Measurements from ENCODE around the gene SHOC1.
"Not testable (repeated sequence)": the region's sequence is repeated elsewhere in the genome, so short reads cannot be mapped to it uniquely, and the experiment has no call there.

Gene SHOC1

DNA sequence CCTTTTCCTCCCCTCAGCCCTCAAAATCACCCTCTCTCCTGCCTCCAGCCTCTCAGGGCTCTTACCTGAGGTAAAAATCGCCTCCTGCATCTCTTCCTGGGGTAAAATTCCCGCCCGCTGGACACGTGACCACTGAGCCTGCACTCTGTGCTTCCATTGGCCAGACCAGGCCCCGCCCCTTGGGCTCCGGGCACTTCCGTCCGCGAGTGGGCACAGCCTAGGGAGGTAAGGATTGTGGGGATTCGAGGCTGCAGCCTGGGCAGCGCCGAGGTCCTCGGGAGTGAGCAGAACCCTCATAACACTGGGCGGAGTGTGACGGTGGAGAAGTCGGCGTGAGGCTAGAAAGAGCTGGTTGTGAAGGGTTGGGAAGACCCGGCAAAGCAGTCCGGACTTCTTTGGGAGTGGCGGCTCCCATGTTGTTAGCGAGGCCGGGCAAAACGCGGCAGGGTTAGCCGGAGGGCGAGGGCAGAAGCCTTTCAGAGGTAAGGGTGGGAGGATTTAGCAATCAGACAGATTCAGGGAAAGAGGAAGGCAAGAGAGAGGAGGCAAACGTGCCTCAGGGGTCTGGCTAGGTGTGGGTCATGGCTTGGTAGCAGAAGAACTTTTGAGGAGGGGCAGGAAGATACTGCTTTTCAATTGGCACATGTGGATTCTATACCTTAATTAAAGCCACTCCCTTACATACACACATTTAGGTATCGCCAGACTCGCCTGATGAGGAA lies at the start of gene SHOC1:
Gene SHOC1 (minus strand): TSS at position 103 of the 722 bp plus-strand sequence. CDS start 3,519 bp downstream, outside the sequence.
- DNase-seq, result no peak

DNA sequence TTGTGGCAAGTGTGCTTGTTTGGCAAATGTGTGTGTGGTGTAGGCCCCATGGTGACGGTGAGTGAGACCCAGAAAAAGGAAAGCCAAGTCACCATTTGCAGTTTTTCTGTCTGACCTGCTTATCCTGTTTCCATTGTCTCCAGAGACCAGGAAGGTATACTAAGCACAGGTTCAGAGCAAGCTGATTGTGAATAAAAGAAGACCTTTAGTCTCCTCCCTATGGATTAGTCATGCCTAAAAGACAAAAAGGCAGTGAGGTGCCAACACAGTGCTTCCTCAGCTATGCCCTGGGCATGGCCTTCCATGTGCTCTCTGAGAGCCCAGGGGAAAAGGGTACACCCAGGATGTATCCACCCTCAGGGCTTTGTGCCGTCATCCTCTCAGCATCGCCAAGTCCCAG lies 49.2 kb upstream of the SHOC1 start:
- DNase-seq, result no peak

DNA sequence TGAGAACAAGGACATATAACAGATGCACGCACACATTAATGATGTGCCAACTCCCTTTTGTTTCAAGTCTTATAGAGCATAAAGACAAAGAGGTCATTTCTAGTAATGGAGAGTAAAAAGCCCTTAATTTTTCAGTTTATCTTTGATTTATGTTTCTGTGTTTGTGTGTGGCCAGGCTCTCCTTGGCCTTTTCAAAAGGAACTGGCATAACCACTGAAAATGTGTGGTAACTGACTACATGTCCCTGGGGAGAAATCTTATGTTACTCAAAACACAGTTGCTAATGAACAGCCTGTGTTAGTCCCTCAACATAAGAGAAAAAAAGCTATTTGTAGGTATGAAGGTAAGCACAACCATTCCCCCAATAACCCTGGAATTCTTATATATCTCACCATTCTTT lies 47.6 kb upstream of the SHOC1 start:
- DNase-seq, result no peak

DNA sequence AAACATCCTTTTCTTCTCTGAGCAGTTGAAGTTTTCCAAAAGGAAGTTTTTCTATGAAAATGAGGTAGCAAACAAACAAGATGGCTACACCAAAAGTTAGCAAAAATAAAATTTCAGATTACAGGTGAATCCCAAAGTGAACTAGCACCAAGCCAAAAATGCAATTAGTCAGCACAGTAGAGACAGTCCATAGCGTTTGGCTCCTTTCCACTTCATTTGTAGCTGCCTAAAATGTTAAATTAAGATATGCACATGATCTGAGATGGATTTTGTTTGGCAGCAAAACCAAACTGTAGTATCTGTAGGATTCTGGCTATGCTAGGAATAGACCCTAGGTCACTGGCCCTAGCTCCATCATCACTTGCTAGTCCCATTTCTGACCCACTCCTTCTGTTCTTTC lies 45.7 kb upstream of the SHOC1 start:
- no peak for DNase-seq

DNA sequence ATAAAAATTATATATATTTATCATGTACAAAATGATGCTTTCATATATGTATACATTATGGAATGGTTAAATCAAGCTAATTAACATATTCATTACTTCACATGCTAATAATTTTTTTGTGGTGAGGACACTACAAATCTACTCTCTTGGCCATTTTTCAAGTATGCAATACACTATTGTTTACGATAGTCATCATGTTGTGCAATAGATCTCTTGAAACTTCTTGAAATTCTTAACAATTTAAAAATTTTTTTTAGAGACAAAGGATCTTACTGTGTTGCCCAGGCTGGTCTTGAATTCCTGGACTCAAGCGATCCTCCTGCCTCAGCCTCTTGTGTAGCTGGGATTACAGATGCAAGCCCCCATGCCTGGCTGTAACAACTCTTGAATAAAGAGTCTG lies 45.2 kb upstream of the SHOC1 start:
- DNase-seq, result no peak

DNA sequence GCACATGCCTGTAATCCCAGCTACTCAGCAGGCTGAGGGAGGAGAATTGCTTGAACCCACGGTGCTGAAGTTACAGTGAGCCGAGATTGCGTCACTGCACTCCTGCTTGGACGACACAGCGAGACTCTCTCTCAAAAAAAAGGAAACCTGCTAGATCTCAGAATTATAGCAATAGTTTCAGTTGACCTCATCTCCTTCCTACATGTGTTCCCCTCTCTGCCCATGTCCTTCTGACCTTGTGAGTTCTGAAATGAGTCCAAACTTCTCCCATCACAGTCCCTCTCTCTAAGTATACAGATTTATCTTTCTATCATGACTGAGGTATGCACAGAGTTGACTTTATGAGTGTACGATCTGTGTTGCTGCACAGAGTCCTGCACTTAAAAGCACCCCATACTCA lies 44.6 kb upstream of the SHOC1 start:
- DNase-seq, result no peak

DNA sequence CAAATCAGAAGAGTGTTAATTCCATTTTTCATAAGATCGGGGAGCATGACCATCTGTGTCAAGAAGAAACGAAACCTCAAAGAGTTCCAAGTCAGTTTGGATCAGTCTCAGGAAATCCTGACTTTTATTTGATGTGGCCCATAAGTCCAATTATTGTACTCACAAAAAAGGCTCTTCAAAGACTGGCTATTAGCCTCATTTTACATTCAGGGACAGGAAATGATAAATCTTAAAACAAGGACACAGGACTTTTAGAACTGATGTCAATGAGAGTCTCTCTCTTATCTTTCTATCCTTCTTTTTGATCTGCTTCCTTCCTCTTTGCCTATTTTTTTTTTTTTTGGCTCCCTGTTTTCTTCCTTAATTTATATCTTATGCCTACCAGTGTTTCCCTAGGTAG lies 43.7 kb upstream of the SHOC1 start:
- no peak for DNase-seq

DNA sequence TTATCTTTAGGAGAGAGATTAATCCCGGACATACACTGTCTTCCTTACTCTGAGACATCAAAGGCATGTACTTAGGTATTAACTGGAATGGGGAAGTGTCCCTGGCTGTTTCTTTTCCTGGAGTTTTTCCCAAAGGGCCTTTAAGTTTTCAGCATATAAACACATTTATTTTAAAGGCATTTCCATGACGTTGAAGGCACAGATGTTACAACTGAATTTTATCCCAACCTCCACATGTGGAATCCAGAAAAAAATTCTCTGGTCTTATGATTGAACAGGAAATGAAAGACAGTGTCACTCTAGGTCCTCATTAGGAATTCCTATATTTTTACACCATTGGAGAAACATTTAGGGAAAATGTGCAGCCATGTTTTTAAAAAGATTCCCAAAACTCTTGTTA lies 41.6 kb upstream of the SHOC1 start:
- no peak for DNase-seq

DNA sequence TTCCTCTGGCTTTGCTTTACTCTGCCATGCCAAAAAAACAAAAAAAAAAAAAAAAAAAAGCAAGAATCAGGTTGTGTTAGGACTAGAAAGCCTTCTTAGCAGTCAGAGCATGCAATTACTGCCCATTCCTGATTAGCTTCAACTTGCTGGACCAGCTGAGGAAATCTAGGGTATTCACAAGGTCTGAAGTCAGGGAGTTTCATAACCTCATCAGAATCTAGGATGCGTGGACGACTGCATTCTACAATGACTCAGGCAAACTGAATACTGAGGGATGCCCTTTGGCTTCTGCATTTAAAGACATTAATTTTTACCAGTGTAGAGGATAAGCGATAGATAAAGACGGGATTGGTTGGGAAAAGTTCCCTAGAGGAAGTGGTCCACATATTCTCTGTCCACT lies 39.2 kb upstream of the SHOC1 start:
- no peak for DNase-seq

DNA sequence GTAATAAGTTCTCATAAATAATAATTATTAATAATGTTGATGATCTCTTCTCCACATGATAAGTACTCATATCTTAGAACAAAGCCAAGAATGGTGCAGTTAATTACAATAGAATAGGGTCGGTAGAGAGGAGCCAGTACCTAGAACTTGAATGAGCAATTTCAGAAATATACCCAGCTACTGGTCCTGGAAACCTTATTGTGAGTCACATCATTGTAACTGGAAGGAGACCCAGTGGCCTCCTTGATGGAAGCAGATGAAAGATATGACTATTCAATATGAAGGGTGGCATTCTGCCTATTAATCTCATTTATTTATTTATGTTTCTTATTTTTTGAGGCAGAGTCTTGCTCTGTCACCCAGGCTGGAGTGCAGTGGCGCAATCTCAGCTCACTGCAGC lies 37.7 kb upstream of the SHOC1 start:
- DNase-seq, result no peak

DNA sequence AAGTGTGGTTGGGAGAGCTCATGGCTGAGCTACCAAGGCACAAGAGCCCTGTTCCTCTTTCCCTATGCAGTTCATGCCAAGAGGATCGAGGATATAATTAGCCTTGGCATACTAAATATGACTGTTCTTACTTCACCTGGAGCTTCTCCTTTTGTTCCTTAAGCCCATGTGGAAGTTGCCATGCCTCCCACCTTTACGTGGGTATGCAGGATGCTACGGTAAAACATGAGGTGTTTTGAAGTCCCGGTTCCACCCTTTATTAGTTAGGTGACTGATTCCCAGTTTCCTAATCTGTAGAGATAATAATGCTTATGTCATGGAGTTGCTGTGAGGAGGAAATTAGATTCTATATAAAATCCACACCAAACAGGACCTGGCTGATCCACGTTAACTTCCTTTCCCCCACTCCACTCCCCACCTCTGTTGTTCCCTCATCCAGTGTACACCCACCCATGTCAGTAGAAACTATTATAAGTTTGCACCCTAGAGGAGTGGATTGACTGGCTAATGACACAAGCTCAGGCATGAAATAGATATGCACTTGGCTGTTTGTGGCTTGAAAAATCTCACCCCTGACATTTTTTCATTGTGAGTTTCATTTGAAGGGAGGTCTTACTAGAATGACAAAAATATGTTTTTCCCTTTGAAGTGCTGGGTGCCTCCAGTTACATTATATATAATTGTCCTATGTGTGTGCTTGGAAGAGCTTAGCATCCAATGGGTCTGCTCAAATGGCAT lies 36.8 kb upstream of the SHOC1 start:
- DNase-seq, result no peak

DNA sequence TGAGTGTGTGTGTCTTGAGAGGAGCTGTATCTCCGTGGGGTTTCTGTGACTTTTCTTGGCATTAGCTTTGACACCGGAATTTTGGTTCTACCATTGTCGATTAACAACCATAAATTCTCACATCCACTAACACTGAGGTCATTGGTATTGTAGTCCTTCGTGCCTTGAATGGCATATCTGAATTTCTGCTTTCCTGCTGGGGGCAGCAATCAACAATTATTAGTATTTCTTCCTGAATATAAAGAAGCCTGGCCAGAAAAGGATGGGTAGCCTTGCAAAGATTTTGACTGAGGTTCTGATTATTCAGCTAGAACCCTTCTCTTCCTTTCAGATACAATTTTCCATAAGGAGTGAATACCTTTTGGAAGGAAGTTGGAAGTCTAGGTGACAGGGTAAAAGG lies 33.5 kb upstream of the SHOC1 start:
- DNase-seq, result no peak

DNA sequence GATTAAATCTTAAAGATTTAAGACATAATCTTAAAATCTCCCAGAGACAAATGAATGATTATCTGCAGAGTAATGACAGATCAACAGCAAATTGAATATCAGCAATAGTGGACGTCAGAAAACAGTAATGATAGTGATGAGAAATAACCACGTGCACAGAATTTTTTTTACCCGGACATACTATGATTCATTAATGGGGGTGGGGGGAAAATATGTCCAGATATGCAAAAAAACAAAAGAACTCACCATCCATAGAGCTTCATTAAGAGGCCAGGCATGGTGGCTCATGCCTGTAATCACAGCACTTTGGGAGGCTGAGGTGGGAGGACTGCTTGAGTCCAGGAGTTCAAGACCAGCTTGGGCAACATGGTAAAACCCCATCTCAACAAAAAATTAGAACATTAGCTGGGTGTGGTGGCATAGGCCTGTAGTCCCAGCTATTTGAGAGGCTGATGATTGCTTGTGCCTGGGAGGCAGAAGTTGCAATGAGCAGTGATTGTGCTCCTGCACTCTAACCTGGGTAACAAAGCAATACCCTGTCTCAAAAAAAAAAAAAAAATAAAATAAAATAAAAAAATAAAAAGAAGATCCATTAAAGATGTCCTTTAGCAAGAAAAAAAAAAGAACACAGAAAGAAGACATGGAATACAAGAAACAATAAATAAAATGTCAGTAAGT lies 30.9 kb upstream of the SHOC1 start:
- no peak for DNase-seq

DNA sequence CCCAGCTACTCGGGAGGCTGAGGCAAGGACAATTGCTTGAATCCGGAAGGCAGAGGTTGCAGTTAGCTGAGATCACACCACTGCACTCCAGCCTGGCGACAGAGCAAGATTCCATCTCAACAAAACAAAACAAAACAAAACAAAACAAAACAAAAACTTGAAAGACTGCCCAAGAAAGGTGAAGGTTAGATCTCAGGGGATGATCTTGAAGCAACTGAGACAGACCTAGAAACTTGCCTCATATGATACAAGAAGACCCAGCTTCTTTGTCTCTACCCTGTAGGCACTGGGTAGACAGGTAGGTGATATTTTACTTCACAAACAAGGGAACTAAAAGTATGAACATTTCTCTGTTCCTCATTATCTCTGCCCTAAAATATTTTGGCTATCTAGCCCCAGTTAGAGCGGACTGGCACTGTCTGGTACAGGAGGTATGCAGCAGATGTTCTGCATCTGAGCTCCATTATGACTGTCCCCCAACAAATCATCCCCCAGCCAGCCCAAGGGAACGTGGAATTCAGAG lies 26.3 kb upstream of the SHOC1 start:
- no peak for DNase-seq

DNA sequence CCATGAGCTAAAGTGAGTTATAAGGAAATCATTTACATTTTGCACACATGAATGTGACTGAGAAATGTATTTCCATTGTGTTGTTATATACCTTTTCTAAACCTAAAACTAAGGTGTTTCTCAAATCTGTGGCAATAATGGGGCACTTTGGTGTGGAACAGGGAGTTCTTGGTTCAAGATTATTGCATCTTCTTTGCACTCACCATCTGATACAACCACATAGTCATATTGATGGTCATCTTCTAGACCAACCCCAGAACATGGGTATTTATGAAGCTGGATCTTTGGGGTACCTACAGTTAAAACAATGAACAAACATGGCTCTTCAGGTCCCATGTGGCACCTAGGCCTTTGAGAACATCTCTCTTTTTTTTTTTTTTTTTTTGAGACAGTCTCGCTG lies 24.6 kb upstream of the SHOC1 start:
- DNase-seq, result no peak

DNA sequence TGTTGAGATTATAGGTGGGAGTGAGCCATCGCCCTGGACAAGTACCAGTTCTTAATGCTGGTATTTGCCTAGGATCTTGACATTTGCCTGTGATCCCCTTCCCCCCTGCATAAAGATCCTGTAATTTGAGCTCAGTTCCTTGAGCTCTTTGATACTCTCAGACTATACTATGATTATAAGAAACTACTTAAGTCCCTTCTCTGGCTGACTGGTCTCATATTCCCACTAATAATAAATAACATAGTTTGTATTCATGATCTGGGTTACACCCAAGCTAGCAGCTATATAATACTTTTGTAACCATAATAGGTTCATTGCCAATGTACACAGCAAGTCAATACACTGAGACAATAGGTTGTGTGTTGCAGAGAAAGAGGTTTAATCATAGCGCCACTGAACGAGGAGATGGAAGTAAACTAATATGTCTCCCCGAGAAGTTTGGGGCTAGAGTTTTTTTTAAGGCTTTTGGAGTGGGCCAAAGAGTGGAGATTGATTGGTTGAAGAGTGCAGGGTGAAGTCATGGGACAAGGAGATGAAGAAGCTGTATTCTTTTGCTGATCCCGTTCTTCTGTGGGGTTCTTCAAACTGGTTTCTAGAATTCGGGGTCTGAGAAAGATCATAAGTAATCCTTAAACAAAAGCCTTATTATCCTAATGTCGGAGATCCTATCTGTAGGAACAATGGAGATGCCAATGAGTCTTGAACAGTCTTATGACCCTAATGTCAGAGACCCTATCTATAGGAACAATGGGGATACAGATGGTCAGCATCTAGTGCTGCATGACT lies 20.7 kb upstream of the SHOC1 start:
- DNase-seq, result no peak

DNA sequence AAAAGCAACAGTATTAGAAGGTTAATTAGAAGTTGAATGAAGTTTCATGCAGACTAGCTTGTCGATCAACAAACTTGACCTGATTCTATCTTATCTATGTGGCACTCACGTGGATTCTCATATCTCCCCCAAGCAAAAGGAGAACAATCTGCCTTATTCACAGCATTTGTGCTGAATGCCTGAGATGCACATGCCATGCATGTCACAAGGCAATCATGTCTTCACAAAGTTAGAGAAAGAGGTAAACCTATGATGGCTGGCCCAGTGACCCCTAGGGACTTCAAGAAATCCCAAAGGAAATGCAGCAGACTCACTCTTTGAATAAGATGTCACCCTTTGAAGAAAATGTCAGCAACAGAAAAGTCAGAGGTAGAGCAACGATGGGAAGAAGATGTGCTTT lies 17.6 kb upstream of the SHOC1 start:
- no peak for DNase-seq

DNA sequence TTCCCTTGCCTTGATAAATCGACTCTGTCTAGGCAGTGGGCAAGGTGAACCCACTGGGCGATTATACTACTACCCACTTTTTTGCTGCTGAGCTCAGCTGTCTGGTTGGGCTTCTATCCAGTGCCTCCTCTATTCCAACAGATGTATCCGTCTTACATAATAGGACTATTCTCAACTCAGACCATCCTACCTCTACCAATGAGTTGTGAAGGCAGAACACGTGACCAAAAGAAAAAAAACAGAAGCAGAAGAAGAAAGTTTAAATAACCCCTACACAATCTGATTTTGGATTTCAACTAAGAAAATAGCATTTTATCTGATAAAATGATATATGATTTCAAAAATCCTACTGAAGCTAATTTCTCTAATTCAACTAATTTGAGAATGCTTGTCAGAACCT lies 16.2 kb upstream of the SHOC1 start:
- DNase-seq, result no peak

DNA sequence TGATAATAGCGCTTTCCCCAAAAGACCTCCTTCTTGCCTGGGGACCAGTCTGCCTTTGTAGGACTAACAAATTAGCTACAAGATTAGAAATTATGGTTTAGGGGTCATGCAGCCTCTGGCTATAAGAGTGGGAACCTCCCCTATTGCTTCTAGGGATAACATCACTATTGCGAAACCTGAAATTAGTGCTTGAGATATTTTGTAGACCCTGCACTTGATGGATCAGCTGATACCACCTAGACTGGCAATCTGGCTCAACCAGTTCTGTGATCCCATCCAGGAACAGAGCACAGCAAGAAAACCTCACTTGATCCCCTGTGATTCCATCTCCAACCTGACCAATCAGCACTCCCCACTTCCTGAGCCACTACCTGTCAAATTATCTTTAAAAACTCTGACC lies 15.7 kb upstream of the SHOC1 start:
- not testable (repeated sequence) for DNase-seq

DNA sequence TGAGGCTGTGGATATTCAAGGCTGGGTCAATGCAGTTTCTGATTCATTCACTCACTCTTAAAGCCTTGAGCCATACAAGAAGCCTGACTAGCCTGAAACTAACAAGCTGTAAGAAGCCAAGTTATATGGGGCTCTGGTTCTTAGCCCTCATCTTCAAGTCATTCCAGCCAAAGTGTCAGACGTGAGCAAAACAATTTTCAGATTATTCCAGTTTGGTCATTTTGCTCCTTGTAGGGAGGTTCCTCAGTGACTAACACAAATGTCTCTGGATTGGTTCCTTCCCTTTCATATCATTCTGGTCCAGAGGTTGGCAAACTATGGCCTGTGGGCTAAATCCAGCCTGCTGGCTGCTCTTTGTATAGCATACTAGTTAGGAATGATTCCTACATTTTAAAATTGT lies 12.5 kb upstream of the SHOC1 start:
- no peak for DNase-seq

DNA sequence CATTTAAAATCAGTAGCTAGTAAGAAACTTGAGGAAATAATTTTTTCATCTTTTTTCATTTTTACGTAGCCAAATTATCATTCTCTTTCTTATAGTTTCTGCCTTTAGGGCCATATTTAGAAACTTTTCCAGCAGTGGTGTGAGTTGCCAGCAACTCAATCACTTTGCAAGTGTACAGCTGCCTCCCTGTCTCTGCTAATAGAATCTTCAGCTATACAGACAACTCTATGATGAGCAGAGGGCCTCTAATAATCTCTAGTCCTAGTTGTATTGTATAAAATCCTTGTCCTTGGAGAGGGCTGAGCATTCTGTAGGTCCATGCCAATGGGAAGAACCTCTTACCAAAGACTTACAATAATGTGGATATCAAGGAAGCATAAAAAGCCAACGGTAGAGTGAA lies 11.5 kb upstream of the SHOC1 start:
- DNase-seq, result no peak

DNA sequence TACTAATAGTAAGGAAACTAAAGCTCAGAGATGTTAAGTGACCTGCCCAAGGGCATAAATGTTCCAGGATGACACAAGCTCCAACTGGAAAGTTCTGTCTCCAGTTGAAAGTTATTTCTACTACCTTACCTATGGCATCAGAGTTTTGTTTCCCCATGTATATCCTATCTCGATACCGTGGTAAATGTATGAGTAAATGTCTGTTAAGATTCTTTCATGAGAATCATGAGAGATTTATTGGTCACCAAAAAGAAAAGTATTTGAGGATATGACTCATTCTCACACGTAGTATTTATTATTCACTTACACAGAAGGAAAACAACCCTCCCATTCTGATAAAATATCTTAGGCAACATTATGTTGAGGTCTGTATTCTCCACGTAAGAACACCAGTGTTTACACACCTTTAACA lies 11.1 kb upstream of the SHOC1 start:
- no peak for DNase-seq

DNA sequence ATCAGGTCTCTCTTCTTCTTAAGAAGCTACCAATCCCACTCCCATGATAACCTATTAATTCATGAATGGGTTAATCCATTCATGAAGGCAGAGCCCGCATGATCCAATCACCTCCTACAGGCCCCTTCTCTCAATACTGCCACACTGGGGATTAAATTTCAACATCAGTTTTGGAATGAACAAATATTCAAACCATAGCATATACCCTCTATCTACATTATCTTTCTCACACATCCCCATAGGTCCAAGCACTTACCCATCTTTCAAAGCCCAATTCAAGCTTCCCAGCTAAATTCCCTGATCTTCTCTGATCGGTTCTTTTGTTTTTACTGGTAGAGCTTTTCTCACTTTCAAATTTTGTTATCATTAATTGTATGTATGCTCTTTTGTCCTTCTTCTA lies 10.5 kb upstream of the SHOC1 start:
- DNase-seq, result no peak

Data from SHP77 treated with DMSO at 0.1 percent for 48 hours (cell line).